ENCODE results near the gene ABHD17C. TPM values are rescaled to one million over a fixed set of nuclear protein-coding genes. Genes with fewer than 3 reads are reported as not detected.

Gene ABHD17C
- total RNA-seq, 4 donors from 2014 or later = 14.9 to 74.6 (median 37.8) TPM

GRCh38 chr15:80774486-80774885 is 79.4 kb downstream of the ABHD17C start:
- Histone ChIP-seq H3K4me3 (no peak overlapping the region), H3K27ac (no peak overlapping the region), H3K4me1 (peaks cover 0 to 17% (median 2%) of the 10 kb centered on the region in 4 donors), H3K36me3 (no peaks in the 10 kb centered on the region), H3K27me3 (no peaks in the 10 kb centered on the region), H3K9me3 (no peaks in the 10 kb centered on the region)
- no peak for DNase-seq
- TF ChIP-seq POLR2A (IDR thresholded peaks at IDR 0.05) (no peak), CTCF (IDR thresholded peaks at IDR 0.05) (no peak)

GRCh38 chr15:80775338-80775737 is 80.2 kb downstream of the ABHD17C start:
- H3K27me3 ChIP-seq = peaks cover 0 to 1% of the 10 kb centered on the region in 2 donors
- no peak overlapping the region for H3K4me3 ChIP-seq
- no peak for DNase-seq
- H3K27ac ChIP-seq = no peak overlapping the region
- H3K4me1 ChIP-seq = peaks cover 0 to 25% (median 6%) of the 10 kb centered on the region in 4 donors
- TF ChIP-seq POLR2A (IDR thresholded peaks at IDR 0.05) (no peak), CTCF (IDR thresholded peaks at IDR 0.05) (no peak)
- H3K9me3 ChIP-seq = no peaks in the 10 kb centered on the region
- H3K36me3 ChIP-seq = no peaks in the 10 kb centered on the region

- Histone ChIP-seq H3K27me3 (peaks cover 0 to 6% of the 10 kb centered on the region in 2 donors), H3K36me3 (no peaks in the 10 kb centered on the region), H3K4me1 (peaks cover 0 to 30% (median 6%) of the 10 kb centered on the region in 4 donors), H3K9me3 (no peaks in the 10 kb centered on the region), H3K4me3 (no peak overlapping the region), H3K27ac (no peak overlapping the region)
- TF ChIP-seq CTCF (IDR thresholded peaks at IDR 0.05) (peak; percentile 8 to 90 (median 78)), POLR2A (IDR thresholded peaks at IDR 0.05) (no peak)
- DNase-seq = peak; percentile 37 to 84 (median 65)
Measured at GRCh38 chr15:80776420-80777045, 81.4 kb downstream of the ABHD17C start.

- no peak overlapping the region for H3K4me3 ChIP-seq
- H3K36me3 ChIP-seq = no peaks in the 10 kb centered on the region
- no peak for TF ChIP-seq POLR2A (IDR thresholded peaks at IDR 0.05)
- TF ChIP-seq CTCF (IDR thresholded peaks at IDR 0.05) = no peak
- no peak overlapping the region for H3K27ac ChIP-seq
- peak in 1 of 3 donors; percentile 51 for DNase-seq
- no peaks in the 10 kb centered on the region for H3K9me3 ChIP-seq
- H3K4me1 ChIP-seq = peaks cover 0 to 30% (median 6%) of the 10 kb centered on the region in 4 donors
- peaks cover 0 to 6% of the 10 kb centered on the region in 2 donors for H3K27me3 ChIP-seq
Measured at GRCh38 chr15:80777137-80777536, 82.0 kb downstream of the ABHD17C start.

- H3K36me3 ChIP-seq = no peaks in the 10 kb centered on the region
- peaks cover 0 to 6% of the 10 kb centered on the region in 2 donors for H3K27me3 ChIP-seq
- no peaks in the 10 kb centered on the region for H3K9me3 ChIP-seq
- peaks cover 0 to 30% (median 6%) of the 10 kb centered on the region in 4 donors for H3K4me1 ChIP-seq
- H3K4me3 ChIP-seq = no peak overlapping the region
- H3K27ac ChIP-seq = no peak overlapping the region
- TF ChIP-seq CTCF (IDR thresholded peaks at IDR 0.05) = no peak
- DNase-seq = no peak
Measured at GRCh38 chr15:80777826-80778620, 82.9 kb downstream of the ABHD17C start.
